B cell (primary cell): ENCODE measurements around the gene SASH1. TPM values are rescaled to one million over a fixed set of nuclear protein-coding genes. Genes with fewer than 3 reads are reported as not detected.

ENCODE experiments used
- ATAC-seq: fragments of 200-7000 bp; cut with Tn5 transposase; one replicate; pipeline ENCODE4 v1.10.0; 2021; ENCODE audit warnings: low read depth, mild to moderate bottlenecking, moderate number of reproducible peaks, moderate library complexity
- CTCF ChIA-PET: fragments of 350-600 bp; sonication (Branson Sonifier 250); formaldehyde crosslinking; loops from one replicate; lab custom pipeline; 2021; ENCODE audit warnings: antibody characterized with exemption, inconsistent platforms; lab: Charles Lee
- POLR2A ChIA-PET: fragments of 350-600 bp; sonication (Branson Sonifier 250); formaldehyde crosslinking; loops from one replicate; lab custom pipeline; 2021; ENCODE audit warnings: antibody characterized with exemption; lab: Charles Lee
- DNase-seq: peaks from one replicate; pipeline ENCODE4 v3.0.0; 2013
- H2AFZ ChIP-seq: 2 replicates; pipeline ENCODE4 v1.6.1; 2012; ENCODE audit warnings: mild to moderate bottlenecking, low read depth, low read length; ENCODE audit not compliant: insufficient read depth, poor library complexity, severe bottlenecking
- H3K27ac ChIP-seq, 2 donors: 1 replicate in 1 of 2; 2 replicates in 1 of 2; pipeline ENCODE4 v1.5.1; 2012 to 2013; ENCODE audit warnings: low read length in 2 of 2, mild to moderate bottlenecking in 2 of 2, moderate library complexity in 1 of 2
- H3K27me3 ChIP-seq, 4 experiments: fragments of 200-600 bp in 1 of 4; sonication (generic) in 1 of 4; replicated peaks in 1 of 4; 1 replicate in 2 of 4; 2 replicates in 2 of 4; pipeline versions ENCODE4 v1.6.1 to v1.7.0; 2013 to 2016; ENCODE audit warnings: low read length in 3 of 4, mild to moderate bottlenecking in 2 of 4, mixed read lengths in 1 of 4, moderate library complexity in 1 of 4; ENCODE audit not compliant: insufficient read depth in 4 of 4, control insufficient read depth in 3 of 4; ENCODE audit errors: control extremely low read depth in 1 of 4
- H3K36me3 ChIP-seq, 2 experiments: replicated peaks in 1 of 2; 1 replicate in 1 of 2; 2 replicates in 1 of 2; pipeline versions ENCODE4 v1.6.1 to v1.7.1; 2013; ENCODE audit warnings: low read length in 1 of 2; ENCODE audit not compliant: insufficient read depth in 2 of 2, control insufficient read depth in 1 of 2; ENCODE audit errors: control extremely low read depth in 1 of 2, extremely low read depth in 1 of 2
- H3K4me1 ChIP-seq, 2 donors: fragments of 200-600 bp in 1 of 2; sonication (generic) in 1 of 2; 1 replicate in 1 of 2; 2 replicates in 1 of 2; pipeline versions ENCODE4 v1.5.1 to v1.6.1; 2013 to 2017; ENCODE audit warnings: low read length in 2 of 2; ENCODE audit not compliant: control insufficient read depth in 2 of 2, insufficient read depth in 2 of 2
- H3K4me2 ChIP-seq: replicated peaks from 2 replicates; pipeline ENCODE3; 2012; ENCODE audit warnings: mild to moderate bottlenecking, low read depth, low read length; ENCODE audit not compliant: poor library complexity, severe bottlenecking
- H3K4me3 ChIP-seq, 5 experiments: fragments of 200-600 bp in 1 of 5; sonication (generic) in 1 of 5; 1 replicate in 3 of 5; 2 replicates in 2 of 5; pipeline versions ENCODE4 v1.5.1 to v1.7.0; 2011 to 2016; ENCODE audit warnings: low read length in 4 of 5, mild to moderate bottlenecking in 4 of 5, low read depth in 2 of 5, control low read depth in 1 of 5, moderate library complexity in 1 of 5; ENCODE audit not compliant: insufficient read depth in 1 of 5; ENCODE audit errors: control extremely low read depth in 1 of 5, extremely low read depth in 1 of 5
- H3K79me2 ChIP-seq: fragments of 200-600 bp; sonication (generic); one replicate; pipeline ENCODE4 v1.6.0; 2016; ENCODE audit warnings: low read length; ENCODE audit not compliant: control insufficient read depth, insufficient read depth
- H3K9ac ChIP-seq: fragments of 200-600 bp; sonication (generic); 2 replicates; pipeline ENCODE4 v1.6.1; 2017; ENCODE audit warnings: mild to moderate bottlenecking, low read length, moderate library complexity
- H3K9me3 ChIP-seq, 3 donors: one replicate each; pipeline versions ENCODE4 v1.6.1 to v1.7.1; 2013; ENCODE audit warnings: low read length in 2 of 3; ENCODE audit not compliant: control insufficient read depth in 2 of 3, insufficient read depth in 1 of 3; ENCODE audit errors: control extremely low read depth in 1 of 3
- H4K20me1 ChIP-seq: 2 replicates; pipeline ENCODE4 v1.6.0; 2012; ENCODE audit warnings: mild to moderate bottlenecking, low read length; ENCODE audit not compliant: insufficient read depth, control insufficient read depth, poor library complexity, severe bottlenecking
- H3K27ac Mint-ChIP-seq: one replicate; pipeline ENCODE4 v1.8.0; 2021; ENCODE audit warnings: mixed read lengths
- H3K27me3 Mint-ChIP-seq: one replicate; pipeline ENCODE4 v1.8.0; 2021; ENCODE audit warnings: mixed read lengths
- H3K4me1 Mint-ChIP-seq: one replicate; pipeline ENCODE4 v1.8.0; 2021; ENCODE audit warnings: mixed read lengths
- H3K4me3 Mint-ChIP-seq: one replicate; pipeline ENCODE4 v1.8.0; 2021; ENCODE audit warnings: mixed read lengths
- H3K9me3 Mint-ChIP-seq: one replicate; pipeline ENCODE4 v1.8.0; 2022; ENCODE audit warnings: mixed read lengths; ENCODE audit not compliant: insufficient read depth
- CTCF ChIP-seq: fragments of 200-600 bp; IDR thresholded peaks from one replicate; pipeline ENCODE4 v1.8.0; 2022; ENCODE audit warnings: antibody characterized with exemption, mild to moderate bottlenecking
- EZH2 ChIP-seq: IDR thresholded peaks from 2 replicates; pipeline ENCODE4 v1.6.1; 2012; ENCODE audit warnings: borderline replicate concordance, low read depth, mild to moderate bottlenecking, moderate library complexity, low read length; ENCODE audit not compliant: insufficient read depth, poor library complexity, severe bottlenecking
- WGBS: methylation state at CpG from one replicate; pipeline ENCODE4 v1.1.5; 2013; ENCODE audit warnings: missing lambda C conversion rate; ENCODE audit not compliant: insufficient coverage; 5-methylcytosine and 5-hydroxymethylcytosine counted together
- intact Hi-C: fragments of 100-400 bp; cut with micrococcal nuclease; formaldehyde crosslinking; loops from one replicate; pipeline ENCODE4 v1.10.0; 2022
- polyA plus RNA-seq: library from polyadenylated mRNA; depleted of rRNA; stranded (reverse); fragments of >200 nt; gene quantifications from 2 replicates; pipeline ENCODE4 v1.2.3, GENCODE V29; 2012
- total RNA-seq, 2 donors: library from RNA; stranded (reverse); fragments of 120-200 nt in 1 of 2; gene quantifications; 1 replicate in 1 of 2; 2 replicates in 1 of 2; pipeline versions ENCODE4 v1.2.3 to v1.2.4, GENCODE V29; 2013 to 2022

SASH1 gene
- total and polyA plus RNA-seq, 2 donors (not counting 1 experiment from before 2014, with no cell fraction given), result 0.01 to 0.07 TPM

- no peak overlapping the region for H3K4me2 ChIP-seq
- ChIA-PET POLR2A (no interaction called here), CTCF (no interaction called here)
- Mint-ChIP-seq H3K27ac (no peak overlapping the region), H3K9me3 (no peaks in the 10 kb centered on the region), H3K4me3 (no peak overlapping the region), H3K27me3 (peaks cover 27% of the 10 kb centered on the region), H3K4me1 (no peaks in the 10 kb centered on the region)
- no peaks in the 10 kb centered on the region for H3K36me3 ChIP-seq
- WGBS, result no CpG with 5 or more reads among the region's 2 CpGs
- no peak for ATAC-seq
- H3K9me3 ChIP-seq, result no peaks in the 10 kb centered on the region
- no peaks in the 10 kb centered on the region for H4K20me1 ChIP-seq
- no peaks in the 10 kb centered on the region for H3K79me2 ChIP-seq
- H3K27me3 ChIP-seq, result peaks cover 0 to 4% (median 0%) of the 10 kb centered on the region in 4 experiments
- no peaks in the 10 kb centered on the region for H3K4me1 ChIP-seq
- H2AFZ ChIP-seq, result no peak overlapping the region
- no peak overlapping the region for H3K4me3 ChIP-seq
- H3K27ac ChIP-seq, result no peak overlapping the region
- TF ChIP-seq EZH2 (no peak), CTCF (no peak)
- intact Hi-C loops, result no loop called here
- no peak for DNase-seq
- no peak overlapping the region for H3K9ac ChIP-seq
Measured at GRCh38 chr6:148497257-148497656, 154.6 kb downstream of the SASH1 start.

GRCh38 chr6:148497717-148498116 lies 155.1 kb downstream of the SASH1 start:
- no peak overlapping the region for H3K9ac ChIP-seq
- TF ChIP-seq EZH2 (no peak), CTCF (no peak)
- H3K36me3 ChIP-seq, result no peaks in the 10 kb centered on the region
- intact Hi-C loops, result no loop called here
- Mint-ChIP-seq H3K27me3 (peaks cover 30% of the 10 kb centered on the region), H3K9me3 (no peaks in the 10 kb centered on the region), H3K4me3 (no peak overlapping the region), H3K27ac (no peak overlapping the region), H3K4me1 (no peaks in the 10 kb centered on the region)
- H2AFZ ChIP-seq, result no peak overlapping the region
- no peaks in the 10 kb centered on the region for H3K9me3 ChIP-seq
- POLR2A ChIA-PET, result no interaction called here
- 100% methylated on average over 3 of the region's 5 CpGs for WGBS
- H3K4me1 ChIP-seq, result no peaks in the 10 kb centered on the region
- H3K4me3 ChIP-seq, result no peak overlapping the region
- no peak overlapping the region for H3K27ac ChIP-seq
- no peak overlapping the region for H3K4me2 ChIP-seq
- no peak for DNase-seq
- no peaks in the 10 kb centered on the region for H3K79me2 ChIP-seq
- no peaks in the 10 kb centered on the region for H4K20me1 ChIP-seq
- no peak for ATAC-seq
- H3K27me3 ChIP-seq, result peaks cover 0 to 4% (median 0%) of the 10 kb centered on the region in 4 experiments
- CTCF ChIA-PET, result no interaction called here
